Activated B cell treated with CpG ODN at 0.5 μM for 24 hours (primary cell): ENCODE results near the gene CLEC18A. TPM values are rescaled to one million over a fixed set of nuclear protein-coding genes. Genes with fewer than 3 reads are reported as not detected.
"Not testable (repeated sequence)": the region's sequence is repeated elsewhere in the genome, so short reads cannot be mapped to it uniquely, and the experiment has no call there.

Source experiments
- ATAC-seq: fragments of 200-7000 bp; cut with Tn5 transposase; one replicate; pipeline ENCODE4 v1.10.0; 2021; ENCODE audit warnings: low read depth, mild to moderate bottlenecking, moderate library complexity
- CTCF ChIA-PET: fragments of 350-600 bp; sonication (Branson Sonifier 250); formaldehyde crosslinking; loops from one replicate; lab custom pipeline; 2021; ENCODE audit warnings: antibody characterized with exemption; lab: Charles Lee
- POLR2A ChIA-PET: fragments of 350-600 bp; sonication (Branson Sonifier 250); formaldehyde crosslinking; loops from one replicate; lab custom pipeline; 2021; ENCODE audit warnings: antibody characterized with exemption; lab: Charles Lee
- DNase-seq: peaks from one replicate; pipeline ENCODE4 v3.0.0; 2022
- H3K27ac Mint-ChIP-seq: one replicate; pipeline ENCODE4 v1.8.0; 2020; ENCODE audit warnings: mixed read lengths
- H3K27me3 Mint-ChIP-seq: one replicate; pipeline ENCODE4 v1.8.0; 2021; ENCODE audit warnings: mixed read lengths
- H3K36me3 Mint-ChIP-seq: one replicate; pipeline ENCODE4 v1.8.0; 2021; ENCODE audit warnings: low read depth, mixed read lengths
- H3K4me1 Mint-ChIP-seq: one replicate; pipeline ENCODE4 v1.8.0; 2021; ENCODE audit warnings: mixed read lengths
- H3K4me3 Mint-ChIP-seq: one replicate; pipeline ENCODE4 v1.8.0; 2020; ENCODE audit warnings: mild to moderate bottlenecking, mixed read lengths
- H3K9me3 Mint-ChIP-seq: one replicate; pipeline ENCODE4 v1.8.0; 2020; ENCODE audit warnings: mixed read lengths
- intact Hi-C: fragments of 100-400 bp; cut with micrococcal nuclease; formaldehyde crosslinking; loops from one replicate; pipeline ENCODE4 v1.15.1; 2024
- total RNA-seq: library from RNA; stranded (reverse); gene quantifications from 2 replicates; pipeline ENCODE4 v1.2.3, GENCODE V29; 2022

The CLEC18A gene
- total RNA-seq, 1 donor from 2014 or later, result 1.8 TPM

- intact Hi-C loops, H3K27me3 Mint-ChIP-seq: not testable (repeated sequence)
Observed at GRCh38 chr16:69952572-69953355, 1.6 kb downstream of the CLEC18A start.

DNA sequence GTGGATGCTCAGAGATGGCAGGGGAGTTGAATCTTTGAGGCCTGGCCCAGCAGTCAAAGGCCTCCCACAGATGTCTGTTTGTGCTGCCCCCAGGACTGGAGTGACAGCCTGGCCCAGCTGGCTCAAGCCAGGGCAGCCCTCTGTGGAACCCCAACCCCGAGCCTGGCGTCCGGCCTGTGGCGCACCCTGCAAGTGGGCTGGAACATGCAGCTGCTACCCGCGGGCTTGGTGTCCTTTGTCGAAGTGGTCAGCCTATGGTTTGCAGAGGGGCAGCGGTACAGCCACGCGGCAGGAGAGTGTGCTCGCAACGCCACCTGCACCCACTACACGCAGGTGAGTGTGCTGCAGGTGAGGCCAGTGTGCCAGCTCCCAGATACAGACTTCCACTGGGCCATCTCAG is 3.1 kb downstream of the CLEC18A start:
- CTCF ChIA-PET, DNase-seq, H3K27me3 Mint-ChIP-seq, H3K4me1 Mint-ChIP-seq, intact Hi-C loops, POLR2A ChIA-PET, ATAC-seq, H3K27ac Mint-ChIP-seq, H3K36me3 Mint-ChIP-seq, H3K9me3 Mint-ChIP-seq, H3K4me3 Mint-ChIP-seq: not testable (repeated sequence)

More at GRCh38 chr16:69952572-69953355, 1.6 kb downstream of the CLEC18A start:
- H3K27ac Mint-ChIP-seq, H3K4me1 Mint-ChIP-seq, H3K4me3 Mint-ChIP-seq, CTCF ChIA-PET, H3K36me3 Mint-ChIP-seq, POLR2A ChIA-PET, ATAC-seq, DNase-seq, H3K9me3 Mint-ChIP-seq: not testable (repeated sequence)

DNA sequence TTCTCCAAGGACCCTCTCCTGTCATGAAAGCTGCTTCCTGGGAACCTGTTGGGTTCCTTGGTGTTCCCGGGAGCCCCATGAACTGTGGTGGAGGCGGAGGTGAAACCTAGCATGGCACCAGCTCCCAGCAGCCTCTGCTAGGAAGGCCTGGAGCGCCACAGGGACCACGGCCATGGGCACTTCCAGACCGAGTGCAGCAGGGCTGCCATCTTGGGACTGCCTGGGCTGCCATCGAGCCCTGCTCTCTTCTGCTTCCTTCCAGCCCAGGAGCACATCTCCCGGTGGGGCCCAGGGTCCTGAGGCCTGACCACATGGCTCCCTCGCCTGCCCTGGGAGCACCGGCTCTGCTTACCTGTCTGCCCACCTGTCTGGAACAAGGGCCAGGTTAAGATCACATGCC is 12.2 kb downstream of the CLEC18A start:
- POLR2A ChIA-PET, DNase-seq, CTCF ChIA-PET, intact Hi-C loops, H3K27ac Mint-ChIP-seq, H3K36me3 Mint-ChIP-seq, H3K4me1 Mint-ChIP-seq, H3K9me3 Mint-ChIP-seq, H3K27me3 Mint-ChIP-seq, ATAC-seq, H3K4me3 Mint-ChIP-seq: not testable (repeated sequence)

- CTCF ChIA-PET, H3K27me3 Mint-ChIP-seq, H3K36me3 Mint-ChIP-seq, POLR2A ChIA-PET, DNase-seq, H3K9me3 Mint-ChIP-seq, H3K27ac Mint-ChIP-seq, intact Hi-C loops, H3K4me1 Mint-ChIP-seq: not testable (repeated sequence)
- peak overlapping the region; percentile 32 for H3K4me3 Mint-ChIP-seq
- peak; percentile 75 for ATAC-seq
Observed at GRCh38 chr16:69964960-69965660, 14.0 kb downstream of the CLEC18A start.

- POLR2A ChIA-PET, H3K4me3 Mint-ChIP-seq, ATAC-seq, H3K4me1 Mint-ChIP-seq, CTCF ChIA-PET, H3K36me3 Mint-ChIP-seq, H3K27me3 Mint-ChIP-seq, intact Hi-C loops, H3K27ac Mint-ChIP-seq, H3K9me3 Mint-ChIP-seq, DNase-seq: not testable (repeated sequence)
Observed at GRCh38 chr16:69965661-69966054, 14.5 kb downstream of the CLEC18A start.

DNA sequence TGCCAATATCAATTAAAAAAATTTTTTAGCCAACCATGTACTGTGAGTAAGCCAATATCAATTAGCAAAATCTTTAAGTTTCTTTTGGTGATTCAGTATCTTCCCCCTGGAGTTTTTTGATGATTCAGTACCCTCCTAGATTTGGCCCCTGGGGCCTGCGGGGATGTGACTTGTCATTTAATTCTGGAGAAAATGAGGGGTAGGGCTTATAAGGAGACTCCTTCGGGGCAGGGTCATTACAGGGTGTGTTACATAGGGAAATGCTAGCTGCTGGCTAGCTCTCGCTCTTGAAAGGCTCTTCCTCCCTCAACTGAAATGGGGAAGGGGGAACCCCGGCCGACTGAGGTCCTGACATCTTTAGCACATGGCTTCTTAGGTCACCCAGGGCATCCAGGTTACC is 16.6 kb downstream of the CLEC18A start:
- H3K27ac Mint-ChIP-seq, H3K36me3 Mint-ChIP-seq, H3K4me1 Mint-ChIP-seq, intact Hi-C loops, H3K4me3 Mint-ChIP-seq, POLR2A ChIA-PET, H3K9me3 Mint-ChIP-seq, ATAC-seq, DNase-seq, CTCF ChIA-PET, H3K27me3 Mint-ChIP-seq: not testable (repeated sequence)

GRCh38 chr16:69968125-69968524 is 17.0 kb downstream of the CLEC18A start:
- DNase-seq, result not testable (repeated sequence)

GRCh38 chr16:69969657-69970056 is 18.5 kb downstream of the CLEC18A start:
- H3K36me3 Mint-ChIP-seq, H3K27ac Mint-ChIP-seq, POLR2A ChIA-PET, H3K4me3 Mint-ChIP-seq, intact Hi-C loops, CTCF ChIA-PET, H3K9me3 Mint-ChIP-seq, DNase-seq, H3K4me1 Mint-ChIP-seq, ATAC-seq, H3K27me3 Mint-ChIP-seq: not testable (repeated sequence)

More at GRCh38 chr16:69968125-69968524, 17.0 kb downstream of the CLEC18A start:
- intact Hi-C loops, H3K9me3 Mint-ChIP-seq, H3K4me1 Mint-ChIP-seq, H3K36me3 Mint-ChIP-seq, H3K4me3 Mint-ChIP-seq, H3K27me3 Mint-ChIP-seq, CTCF ChIA-PET, H3K27ac Mint-ChIP-seq, POLR2A ChIA-PET: not testable (repeated sequence)
- ATAC-seq, result peak; percentile 25

- POLR2A ChIA-PET, H3K4me1 Mint-ChIP-seq, DNase-seq, H3K36me3 Mint-ChIP-seq, H3K27me3 Mint-ChIP-seq, H3K9me3 Mint-ChIP-seq, H3K4me3 Mint-ChIP-seq, H3K27ac Mint-ChIP-seq, intact Hi-C loops, CTCF ChIA-PET, ATAC-seq: not testable (repeated sequence)
Observed at GRCh38 chr16:69972120-69972519, 21.0 kb downstream of the CLEC18A start.

- H3K36me3 Mint-ChIP-seq, ATAC-seq, POLR2A ChIA-PET, H3K4me1 Mint-ChIP-seq, intact Hi-C loops, H3K27ac Mint-ChIP-seq, H3K9me3 Mint-ChIP-seq, CTCF ChIA-PET, H3K27me3 Mint-ChIP-seq, DNase-seq, H3K4me3 Mint-ChIP-seq: not testable (repeated sequence)
Observed at GRCh38 chr16:69972935-69973334, 21.8 kb downstream of the CLEC18A start.

- CTCF ChIA-PET, H3K27ac Mint-ChIP-seq, POLR2A ChIA-PET, H3K4me3 Mint-ChIP-seq, H3K4me1 Mint-ChIP-seq, H3K27me3 Mint-ChIP-seq, ATAC-seq, DNase-seq, H3K9me3 Mint-ChIP-seq, intact Hi-C loops: not testable (repeated sequence)
- peaks cover 15% of the 10 kb centered on the region for H3K36me3 Mint-ChIP-seq
Observed at GRCh38 chr16:69985196-69985595, 34.1 kb downstream of the CLEC18A start.

GRCh38 chr16:69997956-69998355 is 46.8 kb downstream of the CLEC18A start:
- H3K27ac Mint-ChIP-seq, H3K4me3 Mint-ChIP-seq, DNase-seq, intact Hi-C loops, H3K9me3 Mint-ChIP-seq, H3K27me3 Mint-ChIP-seq, ATAC-seq, H3K4me1 Mint-ChIP-seq, POLR2A ChIA-PET: not testable (repeated sequence)
- H3K36me3 Mint-ChIP-seq, result peaks cover 21% of the 10 kb centered on the region
- CTCF ChIA-PET, result interaction anchor here (0.6 kb wide), 1 partner anchor 416 kb away, joined by 5 read pairs; no protein-coding TSS in a partner anchor
